GM18517 (cell line): Measurements from ENCODE around the gene SCLY.

Experiments
- ATAC-seq: cut with Tn5 transposase; IDR thresholded peaks from one replicate; pipeline ENCODE4 v1.9.1; 2021; ENCODE audit warnings: mild to moderate bottlenecking, moderate library complexity; ENCODE audit not compliant: unreplicated experiment

The SCLY gene

DNA sequence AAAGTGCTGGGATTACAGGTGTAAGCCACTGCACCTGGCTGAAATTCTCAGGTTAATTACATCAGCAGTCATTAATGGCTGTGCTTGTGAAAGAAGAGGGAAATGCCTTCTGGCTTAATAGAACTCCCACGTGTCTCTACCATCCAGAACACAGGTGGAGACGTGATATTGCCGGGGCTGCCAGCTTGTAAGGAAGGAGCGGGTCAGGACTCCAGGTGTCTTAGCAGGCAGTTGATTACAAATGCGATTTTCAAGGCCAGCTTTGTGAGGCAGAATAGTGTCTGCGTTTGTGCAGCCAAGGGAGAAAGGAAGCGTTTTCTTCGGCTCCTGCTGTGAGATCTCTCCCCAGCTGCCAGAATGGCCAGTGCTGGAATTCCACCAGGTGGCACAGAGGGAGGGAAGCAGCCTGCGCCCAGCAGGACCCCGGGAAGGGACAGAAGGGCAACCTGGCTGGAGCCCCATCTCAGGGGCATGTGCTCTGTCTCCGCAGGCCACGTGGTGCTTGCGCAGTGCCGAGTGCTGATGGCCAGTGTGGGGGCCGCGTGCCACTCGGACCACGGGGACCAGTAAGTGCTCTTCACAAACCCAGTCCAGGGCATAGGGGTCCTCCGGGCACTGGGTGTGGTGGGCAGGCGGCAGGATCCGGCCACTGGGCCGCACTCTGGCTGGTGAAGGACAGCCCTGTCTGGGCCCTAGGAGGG lies 35.7 kb downstream of the SCLY start:
- no peak for ATAC-seq

DNA sequence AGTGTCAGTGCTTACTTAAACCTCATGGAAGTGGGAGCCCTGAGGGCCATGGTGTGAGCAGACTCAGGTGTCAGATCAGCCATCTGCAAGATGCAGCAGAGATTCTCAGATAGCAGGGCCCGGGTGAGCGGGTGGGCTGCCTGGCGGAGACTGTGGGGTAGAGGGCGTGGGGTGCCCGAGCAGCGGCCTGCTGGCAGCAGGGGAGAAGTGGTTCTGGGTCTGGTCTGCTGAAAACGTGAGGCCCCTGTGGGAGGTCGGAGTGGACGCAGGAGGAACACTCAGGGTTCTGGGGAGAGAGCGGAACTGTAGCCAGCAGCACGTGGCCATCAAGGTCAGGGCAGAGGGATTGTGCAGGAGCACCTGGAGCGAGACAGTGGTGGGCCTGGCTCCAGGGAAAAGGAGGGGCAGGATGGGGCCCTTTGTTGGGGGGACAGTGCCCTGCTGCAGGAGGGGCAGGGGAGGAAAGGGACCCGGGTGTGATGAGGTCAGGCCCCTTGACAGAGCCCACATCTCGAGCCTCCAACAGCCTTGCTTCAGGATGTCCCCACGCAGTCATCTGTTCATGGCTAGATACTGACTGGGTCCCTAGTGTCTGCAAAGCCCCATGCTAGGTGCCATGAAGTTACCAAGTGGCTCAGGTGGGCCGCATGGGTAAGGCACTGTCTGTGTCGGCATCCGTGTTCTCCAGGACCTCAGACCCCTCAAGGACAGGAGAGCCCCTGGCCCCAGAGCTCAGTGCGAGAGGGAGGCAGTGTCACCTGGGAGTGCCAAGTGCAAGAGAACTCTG lies 36.6 kb downstream of the SCLY start:
- no peak for ATAC-seq

- peak; percentile 47 for ATAC-seq
These were observed 37.4 kb downstream of the SCLY start for GRCh38 chr2:238097988-238098871.

GRCh38 chr2:238098901-238099713 lies 38.3 kb downstream of the SCLY start:
- no peak for ATAC-seq

DNA sequence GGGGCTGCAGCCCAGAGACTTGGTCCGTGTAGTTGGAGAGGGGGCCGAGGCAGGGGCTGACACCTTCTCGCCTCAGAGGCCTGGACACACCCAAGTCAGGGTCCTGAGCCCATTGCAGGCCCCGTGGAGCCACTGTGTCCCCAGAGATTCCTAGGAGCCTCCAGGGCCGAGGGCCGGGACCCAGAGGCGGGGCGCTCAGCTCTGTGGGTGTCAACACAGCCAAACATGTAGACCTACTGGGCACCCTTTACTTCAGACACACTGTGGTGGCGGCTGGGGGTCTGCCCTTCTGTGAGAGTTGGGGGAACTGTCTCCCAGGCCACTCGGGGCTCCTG lies 38.9 kb downstream of the SCLY start:
- no peak for ATAC-seq

DNA sequence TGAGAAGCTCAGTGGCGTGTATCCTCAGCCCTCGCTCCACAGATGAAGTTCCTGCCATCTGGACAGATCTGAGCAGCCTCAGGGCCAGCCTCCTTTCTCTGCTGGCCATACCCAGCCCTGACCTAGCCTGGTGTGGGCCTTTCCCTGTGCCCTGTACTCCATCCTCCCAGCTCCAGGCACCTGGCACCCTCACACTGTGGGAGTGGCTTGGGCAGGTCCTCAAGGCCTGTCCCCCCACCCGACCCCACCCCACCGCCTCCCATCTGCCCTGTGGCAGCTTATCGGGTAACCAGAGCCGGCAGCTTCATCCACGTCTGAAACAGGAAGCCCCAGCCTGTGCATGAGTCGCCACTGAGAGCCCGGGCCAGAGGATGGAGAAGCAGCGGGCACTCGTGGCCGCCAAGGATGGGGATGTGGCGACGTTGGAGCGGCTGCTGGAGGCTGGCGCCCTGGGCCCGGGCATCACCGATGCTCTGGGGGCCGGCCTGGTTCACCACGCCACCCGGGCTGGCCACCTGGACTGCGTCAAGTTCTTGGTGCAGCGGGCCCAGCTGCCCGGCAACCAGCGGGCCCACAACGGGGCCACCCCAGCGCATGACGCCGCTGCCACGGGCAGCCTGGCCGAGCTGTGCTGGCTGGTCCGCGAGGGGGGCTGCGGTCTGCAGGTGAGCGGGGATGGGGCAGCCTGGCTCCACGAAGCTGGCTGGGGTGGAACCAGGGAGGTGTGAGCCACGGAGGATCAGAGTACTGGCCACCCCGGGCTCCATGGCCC lies 39.4 kb downstream of the SCLY start, which contains the start of gene ESPNL:
Gene ESPNL (plus strand): TSS at position 292 of the 772 bp plus-strand sequence. CDS start 80 bp downstream, at position 372.
- ATAC-seq, result no peak

DNA sequence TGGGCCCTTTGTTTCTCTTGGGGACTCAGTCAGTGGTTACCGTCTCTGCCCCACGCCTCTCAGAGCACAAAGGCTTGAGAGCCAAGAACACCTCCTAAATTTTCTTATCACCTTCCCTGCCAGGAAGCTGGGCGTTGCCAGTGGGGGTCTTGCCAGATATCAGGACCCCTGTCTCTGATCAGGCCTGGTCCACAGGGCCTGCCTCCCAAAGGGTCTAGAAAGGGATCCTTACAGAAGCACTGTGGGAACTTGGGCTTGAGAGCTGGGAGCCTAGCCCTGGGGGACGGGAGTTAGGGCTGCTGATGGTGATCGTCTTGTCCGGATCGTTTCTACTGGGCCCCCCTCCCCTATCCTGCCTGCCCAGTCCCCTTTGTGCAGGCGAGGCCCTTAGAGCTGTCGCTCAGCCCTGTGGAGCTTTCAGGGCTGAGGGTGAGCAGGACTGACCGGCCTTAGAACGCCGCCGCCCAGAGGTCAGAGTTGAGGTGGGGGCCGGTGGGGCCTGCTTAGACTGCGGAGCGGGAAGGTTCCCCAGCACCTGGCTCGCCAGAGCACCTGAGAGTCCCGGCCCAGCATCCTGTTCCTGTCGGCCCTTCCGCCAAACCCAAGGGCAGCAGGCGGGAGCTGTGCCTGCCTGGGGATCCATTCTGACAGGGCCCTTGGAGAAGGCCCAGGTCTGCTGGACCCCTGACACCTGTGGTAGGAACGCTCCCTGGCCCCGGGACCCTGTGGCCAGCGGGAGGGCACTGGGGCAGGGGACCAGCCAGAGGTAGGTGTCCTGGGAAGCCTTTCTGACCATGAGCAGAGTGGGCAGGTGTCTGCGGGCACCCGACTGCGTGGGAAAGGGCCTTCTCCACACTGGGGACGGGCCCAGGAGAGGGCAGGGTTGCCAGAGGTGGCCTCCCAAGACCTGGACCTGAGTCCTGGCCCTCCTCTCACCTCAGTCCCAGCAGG lies 40.3 kb downstream of the SCLY start:
- no peak for ATAC-seq

- no peak for ATAC-seq
These were observed 41.4 kb downstream of the SCLY start for GRCh38 chr2:238101891-238102841.

GRCh38 chr2:238102865-238103264 lies 42.1 kb downstream of the SCLY start:
- ATAC-seq, result no peak

- ATAC-seq, result no peak
These were observed 42.8 kb downstream of the SCLY start for GRCh38 chr2:238103465-238104225.

GRCh38 chr2:238104226-238104690 lies 43.5 kb downstream of the SCLY start:
- ATAC-seq, result no peak

GRCh38 chr2:238104691-238105371 lies 44.0 kb downstream of the SCLY start:
- no peak for ATAC-seq

DNA sequence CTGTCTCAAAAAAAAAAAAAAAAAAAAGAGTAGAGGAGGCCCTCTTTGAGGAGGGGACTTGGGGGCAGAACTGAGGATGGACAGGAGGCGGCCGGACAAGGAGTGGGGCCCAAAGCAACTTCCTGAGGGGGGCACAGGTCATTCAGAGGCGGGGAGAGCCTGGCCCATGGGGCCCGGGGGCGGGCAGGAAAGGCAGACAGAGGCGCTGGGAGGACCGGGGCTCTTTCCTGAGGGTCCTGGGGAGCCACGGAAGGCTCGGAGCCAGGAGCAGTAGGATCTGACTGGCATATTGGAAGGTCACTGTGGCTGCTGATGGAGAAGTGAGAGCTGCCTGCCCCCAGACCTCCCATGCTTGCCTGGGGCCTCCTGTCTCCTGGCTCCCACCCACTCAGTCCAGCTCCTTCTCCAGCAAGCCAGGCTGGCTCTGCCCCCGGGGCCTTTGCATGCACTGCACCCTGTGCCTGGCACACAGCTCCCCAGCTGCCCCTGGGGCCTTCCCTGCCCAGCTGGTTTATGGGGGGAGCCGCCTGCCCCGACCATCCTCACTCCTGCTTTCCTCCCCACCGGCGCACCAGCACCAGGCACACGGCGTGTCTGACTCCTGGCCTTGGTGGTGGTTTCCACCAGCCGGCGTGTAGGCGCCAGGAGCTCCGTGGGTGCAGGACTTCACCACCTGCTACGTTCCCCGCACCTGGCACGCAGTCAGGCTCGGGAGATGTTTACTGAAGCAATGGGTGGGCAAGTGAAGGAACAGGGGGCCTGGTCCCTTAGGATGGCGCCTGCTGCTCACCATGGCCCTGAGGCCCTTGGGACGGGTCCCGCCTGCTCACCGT lies 44.9 kb downstream of the SCLY start:
- ATAC-seq, result no peak

- ATAC-seq, result no peak
These were observed 45.5 kb downstream of the SCLY start for GRCh38 chr2:238106339-238106697.
